Loucy (cell line): ENCODE measurements around the gene ADGRF3.

Source experiments
- H2AFZ ChIP-seq: fragments of 200-600 bp; sonication (generic); 2 replicates; pipeline ENCODE4 v1.6.0; 2016; ENCODE audit warnings: antibody characterized with exemption, mild to moderate bottlenecking, low read length, moderate library complexity
- H3F3A ChIP-seq: fragments of 200-600 bp; 2 replicates; pipeline ENCODE4 v1.6.0; 2016; ENCODE audit warnings: antibody characterized with exemption, low read depth, mild to moderate bottlenecking
- H3K27me3 ChIP-seq: fragments of 200-600 bp; sonication (generic); 2 replicates; pipeline ENCODE4 v1.6.1; 2014; ENCODE audit warnings: low read length, mild to moderate bottlenecking; ENCODE audit not compliant: insufficient read depth, poor library complexity, severe bottlenecking
- H3K36me3 ChIP-seq: fragments of 200-600 bp; sonication (generic); 2 replicates; pipeline ENCODE4 v1.6.1; 2016; ENCODE audit warnings: low read length; ENCODE audit not compliant: insufficient read depth
- H3K4me1 ChIP-seq: fragments of 200-600 bp; sonication (generic); 2 replicates; pipeline ENCODE4 v1.5.1; 2014; ENCODE audit warnings: low read length, mild to moderate bottlenecking; ENCODE audit not compliant: insufficient read depth, poor library complexity, severe bottlenecking
- H3K4me2 ChIP-seq: fragments of 200-600 bp; sonication (generic); 2 replicates; pipeline ENCODE4 v1.6.0; 2014; ENCODE audit warnings: antibody characterized with exemption, low read length, low read depth, mild to moderate bottlenecking; ENCODE audit not compliant: poor library complexity, severe bottlenecking
- H3K4me3 ChIP-seq: fragments of 200-600 bp; sonication (generic); 2 replicates; pipeline ENCODE4 v1.5.1; 2014; ENCODE audit warnings: low read length, mild to moderate bottlenecking, mixed read lengths; ENCODE audit not compliant: poor library complexity, severe bottlenecking
- H3K79me2 ChIP-seq: fragments of 200-600 bp; sonication (generic); 2 replicates; pipeline ENCODE4 v1.6.1; 2014; ENCODE audit warnings: low read length; ENCODE audit not compliant: insufficient read depth
- H3K9ac ChIP-seq: fragments of 200-600 bp; sonication (generic); 2 replicates; pipeline ENCODE4 v1.6.0; 2014; ENCODE audit warnings: mild to moderate bottlenecking, low read depth, low read length, moderate library complexity; ENCODE audit not compliant: poor library complexity, severe bottlenecking
- H3K9me2 ChIP-seq: fragments of 200-600 bp; sonication (generic); replicated peaks from 2 replicates; pipeline ENCODE4 v1.6.1; 2016; ENCODE audit warnings: low read depth, low read length, mixed read lengths
- H3K9me3 ChIP-seq: fragments of 200-600 bp; sonication (generic); 2 replicates; pipeline ENCODE4 v1.6.1; 2014; ENCODE audit warnings: mild to moderate bottlenecking, antibody characterized with exemption, low read length, low read depth; ENCODE audit not compliant: insufficient read depth
- H4K20me1 ChIP-seq: fragments of 200-600 bp; sonication (generic); 2 replicates; pipeline ENCODE4 v1.6.0; 2014; ENCODE audit warnings: antibody characterized with exemption, low read length, mild to moderate bottlenecking; ENCODE audit not compliant: insufficient read depth, poor library complexity, severe bottlenecking
- EZH2phosphoT487 ChIP-seq: fragments of 200-600 bp; IDR thresholded peaks from 2 replicates; pipeline ENCODE4 v1.6.1; 2018; ENCODE audit warnings: antibody characterized with exemption, mild to moderate bottlenecking, moderate library complexity, borderline replicate concordance
- TF ChIP-seq, protein P1 (sequence below): fragments of 200-600 bp; sonication (generic); conservative IDR thresholded peaks from 2 replicates; pipeline ENCODE4 v1.5.1; 2014; ENCODE audit warnings: mild to moderate bottlenecking, antibody characterized with exemption, low read length

The ADGRF3 gene, protein sequence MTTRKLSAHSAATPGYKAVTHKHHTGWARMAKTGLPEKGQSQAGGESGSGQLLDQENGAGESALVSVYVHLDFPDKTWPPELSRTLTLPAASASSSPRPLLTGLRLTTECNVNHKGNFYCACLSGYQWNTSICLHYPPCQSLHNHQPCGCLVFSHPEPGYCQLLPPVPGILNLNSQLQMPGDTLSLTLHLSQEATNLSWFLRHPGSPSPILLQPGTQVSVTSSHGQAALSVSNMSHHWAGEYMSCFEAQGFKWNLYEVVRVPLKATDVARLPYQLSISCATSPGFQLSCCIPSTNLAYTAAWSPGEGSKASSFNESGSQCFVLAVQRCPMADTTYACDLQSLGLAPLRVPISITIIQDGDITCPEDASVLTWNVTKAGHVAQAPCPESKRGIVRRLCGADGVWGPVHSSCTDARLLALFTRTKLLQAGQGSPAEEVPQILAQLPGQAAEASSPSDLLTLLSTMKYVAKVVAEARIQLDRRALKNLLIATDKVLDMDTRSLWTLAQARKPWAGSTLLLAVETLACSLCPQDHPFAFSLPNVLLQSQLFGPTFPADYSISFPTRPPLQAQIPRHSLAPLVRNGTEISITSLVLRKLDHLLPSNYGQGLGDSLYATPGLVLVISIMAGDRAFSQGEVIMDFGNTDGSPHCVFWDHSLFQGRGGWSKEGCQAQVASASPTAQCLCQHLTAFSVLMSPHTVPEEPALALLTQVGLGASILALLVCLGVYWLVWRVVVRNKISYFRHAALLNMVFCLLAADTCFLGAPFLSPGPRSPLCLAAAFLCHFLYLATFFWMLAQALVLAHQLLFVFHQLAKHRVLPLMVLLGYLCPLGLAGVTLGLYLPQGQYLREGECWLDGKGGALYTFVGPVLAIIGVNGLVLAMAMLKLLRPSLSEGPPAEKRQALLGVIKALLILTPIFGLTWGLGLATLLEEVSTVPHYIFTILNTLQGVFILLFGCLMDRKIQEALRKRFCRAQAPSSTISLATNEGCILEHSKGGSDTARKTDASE

DNA sequence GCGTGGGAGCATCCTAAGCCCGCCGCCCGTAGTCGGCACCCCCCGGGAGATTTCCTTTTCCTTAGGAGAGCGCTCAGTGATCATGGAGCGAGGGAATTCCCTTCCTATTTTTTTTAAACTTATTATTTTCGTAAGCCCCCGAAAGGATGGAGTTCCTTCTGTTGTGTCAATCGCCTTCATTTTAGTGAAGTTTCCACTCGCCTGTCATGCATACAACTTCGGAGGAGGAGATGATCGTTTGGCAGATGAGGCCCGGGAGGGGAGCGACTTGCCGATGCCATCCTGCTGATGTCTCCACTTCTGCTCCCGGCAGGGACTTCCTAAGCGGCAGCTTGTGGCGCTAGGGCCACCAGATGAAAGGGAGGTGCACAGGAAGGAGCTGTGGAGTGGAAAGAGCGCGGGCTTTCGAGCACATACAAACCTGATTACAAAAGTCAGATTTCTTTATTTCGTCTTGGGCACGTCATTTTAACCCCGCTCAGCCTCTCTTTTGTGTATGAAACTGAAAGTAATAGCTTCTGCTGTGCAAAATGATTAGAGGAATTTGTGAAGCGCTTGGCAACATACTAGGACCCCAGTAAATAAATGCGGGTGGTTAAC lies at the start of gene ADGRF3:
ADGRF3 (minus strand) TSS at position 336 of the 600 bp plus-strand sequence. CDS start 555 bp downstream, outside the sequence.
- peaks cover 46% of the 10 kb centered on the region for H4K20me1 ChIP-seq
- H3F3A ChIP-seq: no peaks in the 10 kb centered on the region
- H3K79me2 ChIP-seq: peaks cover 73% of the 10 kb centered on the region
- H3K4me2 ChIP-seq: peak within 1 kb of the TSS; percentile 91
- H3K9me2 ChIP-seq: no peaks in the 10 kb centered on the region
- H3K9ac ChIP-seq: peak within 1 kb of the TSS; percentile 91
- no peaks in the 10 kb centered on the region for H3K27me3 ChIP-seq
- H3K4me1 ChIP-seq: peaks cover 41% of the 10 kb centered on the region
- TF ChIP-seq EZH2phosphoT487: no peak
- TF ChIP-seq, protein P1, sequence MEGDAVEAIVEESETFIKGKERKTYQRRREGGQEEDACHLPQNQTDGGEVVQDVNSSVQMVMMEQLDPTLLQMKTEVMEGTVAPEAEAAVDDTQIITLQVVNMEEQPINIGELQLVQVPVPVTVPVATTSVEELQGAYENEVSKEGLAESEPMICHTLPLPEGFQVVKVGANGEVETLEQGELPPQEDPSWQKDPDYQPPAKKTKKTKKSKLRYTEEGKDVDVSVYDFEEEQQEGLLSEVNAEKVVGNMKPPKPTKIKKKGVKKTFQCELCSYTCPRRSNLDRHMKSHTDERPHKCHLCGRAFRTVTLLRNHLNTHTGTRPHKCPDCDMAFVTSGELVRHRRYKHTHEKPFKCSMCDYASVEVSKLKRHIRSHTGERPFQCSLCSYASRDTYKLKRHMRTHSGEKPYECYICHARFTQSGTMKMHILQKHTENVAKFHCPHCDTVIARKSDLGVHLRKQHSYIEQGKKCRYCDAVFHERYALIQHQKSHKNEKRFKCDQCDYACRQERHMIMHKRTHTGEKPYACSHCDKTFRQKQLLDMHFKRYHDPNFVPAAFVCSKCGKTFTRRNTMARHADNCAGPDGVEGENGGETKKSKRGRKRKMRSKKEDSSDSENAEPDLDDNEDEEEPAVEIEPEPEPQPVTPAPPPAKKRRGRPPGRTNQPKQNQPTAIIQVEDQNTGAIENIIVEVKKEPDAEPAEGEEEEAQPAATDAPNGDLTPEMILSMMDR: no peak
- H2AFZ ChIP-seq: peak within 1 kb of the TSS; percentile 88
- no peaks in the 10 kb centered on the region for H3K9me3 ChIP-seq
- peak within 1 kb of the TSS; percentile 91 for H3K4me3 ChIP-seq
- H3K36me3 ChIP-seq: no peaks in the 10 kb centered on the region

DNA sequence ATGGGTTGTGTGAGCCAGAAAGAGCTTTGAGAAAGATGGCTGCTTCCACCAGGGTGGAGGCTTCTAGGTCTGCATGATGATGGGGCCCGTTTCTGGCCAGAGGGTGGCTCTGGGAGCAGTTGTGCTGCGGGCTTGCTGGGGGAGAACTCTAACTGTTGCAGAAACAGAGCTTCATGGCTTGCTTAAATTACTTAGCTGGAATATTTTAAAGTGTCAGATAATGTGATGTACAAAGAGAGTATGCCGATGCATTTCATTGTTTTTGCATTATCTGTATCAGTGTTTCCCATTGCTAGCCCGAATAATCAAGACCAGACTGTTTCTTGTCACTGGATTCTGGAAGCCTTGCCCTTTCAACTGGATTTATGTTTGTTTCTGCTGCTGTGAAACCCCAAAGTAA lies 48.8 kb upstream of the ADGRF3 start:
- Histone ChIP-seq H3K36me3 (peaks cover 16% of the 10 kb centered on the region; the same call in 1 of the 2 replicates), H3K9me2 (no peaks in the 10 kb centered on the region), H3K27me3 (no peaks in the 10 kb centered on the region), H3K79me2 (no peaks in the 10 kb centered on the region), H3K4me1 (peaks cover 8% of the 10 kb centered on the region), H2AFZ (no peak overlapping the region), H3K4me2 (no peak overlapping the region), H4K20me1 (no peaks in the 10 kb centered on the region), H3K9me3 (no peaks in the 10 kb centered on the region), H3K4me3 (no peak overlapping the region), H3F3A (no peaks in the 10 kb centered on the region), H3K9ac (no peak overlapping the region)
- TF ChIP-seq, protein P1: no peak
- no peak for TF ChIP-seq EZH2phosphoT487

DNA sequence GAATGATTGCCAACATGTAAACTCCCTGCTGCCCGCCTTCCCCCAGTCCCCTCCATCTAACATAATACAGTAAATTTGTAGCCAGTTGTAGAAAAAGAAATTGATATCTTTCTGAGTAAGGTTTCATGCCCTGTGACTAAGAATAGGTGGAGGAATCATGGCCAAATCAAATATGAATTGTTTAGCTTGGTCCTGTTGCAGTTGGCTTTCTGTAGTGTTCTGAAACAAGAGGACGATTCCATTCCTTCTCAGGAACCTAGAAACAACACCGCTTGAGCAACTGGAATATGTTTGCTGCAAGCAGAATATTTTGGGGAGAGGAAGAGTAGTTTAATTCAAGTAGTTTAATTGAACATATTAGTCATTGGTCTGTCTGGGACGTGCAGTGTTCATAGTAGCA lies 48.1 kb upstream of the ADGRF3 start:
- no peak overlapping the region for H3K4me3 ChIP-seq
- TF ChIP-seq EZH2phosphoT487: no peak
- TF ChIP-seq, protein P1: no peak
- no peaks in the 10 kb centered on the region for H3F3A ChIP-seq
- no peak overlapping the region for H3K9ac ChIP-seq
- no peak overlapping the region for H3K4me2 ChIP-seq
- no peaks in the 10 kb centered on the region for H3K79me2 ChIP-seq
- H3K27me3 ChIP-seq: no peaks in the 10 kb centered on the region
- H3K4me1 ChIP-seq: peaks cover 1% of the 10 kb centered on the region
- no peaks in the 10 kb centered on the region for H3K9me3 ChIP-seq
- no peaks in the 10 kb centered on the region for H3K9me2 ChIP-seq
- H3K36me3 ChIP-seq: peaks cover 22% of the 10 kb centered on the region; the same call in 1 of the 2 replicates
- H4K20me1 ChIP-seq: no peaks in the 10 kb centered on the region
- no peak overlapping the region for H2AFZ ChIP-seq
